ENCODE results near the gene PIP5K1C. TPM values are rescaled to one million over a fixed set of nuclear protein-coding genes. Genes with fewer than 3 reads are reported as not detected.
"Not testable (repeated sequence)": the region's sequence is repeated elsewhere in the genome, so short reads cannot be mapped to it uniquely, and the experiment has no call there.

The PIP5K1C gene
- total RNA-seq, 1 donor from 2014 or later, result 40.1 TPM

DNA sequence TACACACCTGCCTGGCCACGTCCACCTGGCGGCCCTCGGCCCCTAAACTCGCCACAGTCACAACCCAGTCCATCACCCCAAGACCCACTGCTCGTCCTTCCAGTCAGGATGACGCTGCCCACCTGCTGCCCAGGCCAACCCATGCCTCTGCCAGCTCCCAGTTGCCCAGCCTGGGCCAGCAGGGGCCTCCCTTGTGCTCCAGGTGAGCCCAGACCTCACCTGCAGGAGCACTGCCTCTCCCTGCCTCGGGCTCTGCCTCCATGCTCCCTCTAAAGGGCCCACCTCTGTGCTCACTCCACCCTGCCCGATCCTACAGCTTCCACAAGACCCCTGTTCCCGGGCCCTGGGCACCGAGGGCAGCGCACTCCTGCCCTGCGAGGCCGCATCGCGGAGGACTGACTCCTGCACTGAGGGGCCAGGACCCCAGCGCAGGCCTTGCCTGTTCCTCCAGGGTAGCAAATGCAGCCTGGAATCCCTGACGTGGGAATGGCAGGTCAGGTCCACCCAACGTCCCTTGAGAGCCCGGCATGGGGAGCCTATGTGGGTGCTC, 65.7 kb downstream of the PIP5K1C start:
- Mint-ChIP-seq H3K36me3 (ENCODE audit: low read depth) (no peaks in the 10 kb centered on the region), H3K4me3 (no peak overlapping the region), H3K27ac (ENCODE audit: unreplicated experiment) (no peak overlapping the region)

DNA sequence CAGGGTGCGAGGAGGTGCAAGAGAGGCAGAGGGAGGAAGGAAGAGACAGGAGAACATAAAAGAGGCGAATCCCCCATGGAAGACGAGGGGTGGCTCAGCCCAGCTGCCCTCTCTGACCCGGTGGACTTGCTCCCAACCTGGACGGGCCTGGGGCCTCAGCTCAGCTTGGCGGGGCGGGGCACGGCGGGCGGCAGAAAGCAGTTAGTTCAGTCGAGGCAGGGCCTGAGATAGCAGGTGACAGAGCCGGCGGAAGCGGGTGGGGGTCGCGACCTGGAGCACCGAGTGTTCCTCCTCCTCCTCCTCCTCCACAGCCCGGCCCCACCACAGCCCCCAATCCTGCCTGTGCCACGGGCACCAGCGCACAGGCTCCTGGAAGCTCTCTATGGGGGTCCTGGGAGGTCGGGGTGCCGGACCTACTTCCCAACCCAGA, 66.7 kb downstream of the PIP5K1C start:
- TF ChIP-seq, protein P1, sequence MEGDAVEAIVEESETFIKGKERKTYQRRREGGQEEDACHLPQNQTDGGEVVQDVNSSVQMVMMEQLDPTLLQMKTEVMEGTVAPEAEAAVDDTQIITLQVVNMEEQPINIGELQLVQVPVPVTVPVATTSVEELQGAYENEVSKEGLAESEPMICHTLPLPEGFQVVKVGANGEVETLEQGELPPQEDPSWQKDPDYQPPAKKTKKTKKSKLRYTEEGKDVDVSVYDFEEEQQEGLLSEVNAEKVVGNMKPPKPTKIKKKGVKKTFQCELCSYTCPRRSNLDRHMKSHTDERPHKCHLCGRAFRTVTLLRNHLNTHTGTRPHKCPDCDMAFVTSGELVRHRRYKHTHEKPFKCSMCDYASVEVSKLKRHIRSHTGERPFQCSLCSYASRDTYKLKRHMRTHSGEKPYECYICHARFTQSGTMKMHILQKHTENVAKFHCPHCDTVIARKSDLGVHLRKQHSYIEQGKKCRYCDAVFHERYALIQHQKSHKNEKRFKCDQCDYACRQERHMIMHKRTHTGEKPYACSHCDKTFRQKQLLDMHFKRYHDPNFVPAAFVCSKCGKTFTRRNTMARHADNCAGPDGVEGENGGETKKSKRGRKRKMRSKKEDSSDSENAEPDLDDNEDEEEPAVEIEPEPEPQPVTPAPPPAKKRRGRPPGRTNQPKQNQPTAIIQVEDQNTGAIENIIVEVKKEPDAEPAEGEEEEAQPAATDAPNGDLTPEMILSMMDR (conservative IDR thresholded peaks at IDR 0.05), result no peak
- H3K27me3 Mint-ChIP-seq (ENCODE audit: low read depth), result no peaks in the 10 kb centered on the region
- no peaks in the 10 kb centered on the region for H3K36me3 Mint-ChIP-seq (ENCODE audit: low read depth)
- no peaks in the 10 kb centered on the region for H3K9me3 Mint-ChIP-seq
- H3K27ac Mint-ChIP-seq (ENCODE audit: unreplicated experiment), result no peak overlapping the region
- H3K4me1 Mint-ChIP-seq, result no peaks in the 10 kb centered on the region
- DNase-seq (ENCODE audit: low read depth, low spot score), result no peak
- H3K4me3 Mint-ChIP-seq, result no peak overlapping the region

More for the DNA sequence above, 65.7 kb downstream of the PIP5K1C start:
- TF ChIP-seq, protein P1 (conservative IDR thresholded peaks at IDR 0.05), result no peak
- no peak for DNase-seq (ENCODE audit: low read depth, low spot score)
- Mint-ChIP-seq H3K4me1 (no peaks in the 10 kb centered on the region), H3K9me3 (no peaks in the 10 kb centered on the region), H3K27me3 (ENCODE audit: low read depth) (no peaks in the 10 kb centered on the region)

DNA sequence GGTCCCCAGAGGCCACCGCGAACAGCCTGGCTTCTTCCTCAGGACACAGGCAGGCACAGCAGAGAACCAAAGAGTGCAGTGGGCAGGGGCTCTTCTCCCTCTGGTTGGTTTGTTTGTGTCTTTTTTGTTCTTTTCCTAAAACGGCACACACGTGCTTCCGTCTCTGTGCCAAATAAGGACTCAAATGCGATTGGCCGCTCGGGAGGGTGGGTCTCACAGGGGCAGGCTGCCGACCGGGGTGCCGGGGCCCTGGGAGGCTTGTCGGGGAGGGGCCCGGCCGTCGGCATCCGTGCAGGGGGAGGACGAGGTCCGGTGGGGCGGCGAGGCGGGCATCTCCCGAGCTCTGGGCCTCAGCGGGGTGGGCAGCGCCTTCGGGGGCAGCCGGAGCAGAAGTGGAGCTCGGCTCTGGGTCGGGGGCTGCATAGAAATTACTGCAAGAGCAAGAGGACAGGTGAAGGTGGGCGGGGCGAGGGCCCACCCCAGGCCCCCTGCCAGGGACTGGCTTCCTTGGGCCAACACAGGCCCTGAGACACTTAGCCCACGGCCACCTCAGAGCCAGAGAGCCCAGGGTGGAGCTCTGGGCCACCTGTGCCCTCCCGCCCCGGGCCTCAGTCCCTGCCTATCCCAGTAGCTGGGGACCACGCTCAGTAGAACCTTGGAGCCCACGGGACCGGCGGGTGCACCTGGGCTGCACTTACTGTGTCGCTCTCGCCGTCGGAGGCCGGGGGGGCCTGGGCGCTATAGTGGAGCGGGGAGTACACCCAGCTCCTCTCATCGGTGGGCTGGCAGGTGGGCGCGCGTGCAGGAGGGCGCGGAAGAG, 67.3 kb downstream of the PIP5K1C start:
- Mint-ChIP-seq H3K36me3 (ENCODE audit: low read depth) (no peaks in the 10 kb centered on the region), H3K4me3 (no peak overlapping the region), H3K9me3 (no peaks in the 10 kb centered on the region), H3K4me1 (no peaks in the 10 kb centered on the region), H3K27ac (ENCODE audit: unreplicated experiment) (no peak overlapping the region), H3K27me3 (ENCODE audit: low read depth) (no peaks in the 10 kb centered on the region)
- TF ChIP-seq, protein P1 (conservative IDR thresholded peaks at IDR 0.05), result no peak
- no peak for DNase-seq (ENCODE audit: low read depth, low spot score)

DNA sequence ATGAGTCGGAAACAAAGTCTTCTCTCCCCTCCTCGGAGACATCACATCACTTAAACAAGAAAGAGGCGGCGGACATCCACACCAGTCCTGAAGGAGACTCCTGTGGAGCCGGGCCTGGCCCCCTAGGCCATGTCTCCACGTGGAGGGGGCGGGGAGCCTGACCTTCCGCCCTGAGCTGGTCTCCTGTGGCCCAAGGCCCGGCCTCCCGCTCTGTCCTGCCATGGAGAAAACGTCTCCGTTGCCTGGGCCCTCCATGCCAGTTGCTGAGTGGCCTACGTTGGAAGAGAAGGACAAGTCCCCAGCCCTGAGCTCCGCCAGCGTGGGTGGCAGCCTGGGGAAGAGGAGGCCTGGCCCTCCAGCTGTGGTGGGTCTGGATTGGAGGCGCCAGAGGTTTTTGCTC, 68.2 kb downstream of the PIP5K1C start:
- Mint-ChIP-seq H3K9me3 (no peaks in the 10 kb centered on the region), H3K27me3 (ENCODE audit: low read depth) (no peaks in the 10 kb centered on the region), H3K27ac (ENCODE audit: unreplicated experiment) (no peak overlapping the region), H3K4me1 (peaks cover under 1% of the 10 kb centered on the region), H3K4me3 (no peak overlapping the region), H3K36me3 (ENCODE audit: low read depth) (no peaks in the 10 kb centered on the region)
- TF ChIP-seq, protein P1 (conservative IDR thresholded peaks at IDR 0.05), result no peak
- DNase-seq (ENCODE audit: low read depth, low spot score), result no peak

DNA sequence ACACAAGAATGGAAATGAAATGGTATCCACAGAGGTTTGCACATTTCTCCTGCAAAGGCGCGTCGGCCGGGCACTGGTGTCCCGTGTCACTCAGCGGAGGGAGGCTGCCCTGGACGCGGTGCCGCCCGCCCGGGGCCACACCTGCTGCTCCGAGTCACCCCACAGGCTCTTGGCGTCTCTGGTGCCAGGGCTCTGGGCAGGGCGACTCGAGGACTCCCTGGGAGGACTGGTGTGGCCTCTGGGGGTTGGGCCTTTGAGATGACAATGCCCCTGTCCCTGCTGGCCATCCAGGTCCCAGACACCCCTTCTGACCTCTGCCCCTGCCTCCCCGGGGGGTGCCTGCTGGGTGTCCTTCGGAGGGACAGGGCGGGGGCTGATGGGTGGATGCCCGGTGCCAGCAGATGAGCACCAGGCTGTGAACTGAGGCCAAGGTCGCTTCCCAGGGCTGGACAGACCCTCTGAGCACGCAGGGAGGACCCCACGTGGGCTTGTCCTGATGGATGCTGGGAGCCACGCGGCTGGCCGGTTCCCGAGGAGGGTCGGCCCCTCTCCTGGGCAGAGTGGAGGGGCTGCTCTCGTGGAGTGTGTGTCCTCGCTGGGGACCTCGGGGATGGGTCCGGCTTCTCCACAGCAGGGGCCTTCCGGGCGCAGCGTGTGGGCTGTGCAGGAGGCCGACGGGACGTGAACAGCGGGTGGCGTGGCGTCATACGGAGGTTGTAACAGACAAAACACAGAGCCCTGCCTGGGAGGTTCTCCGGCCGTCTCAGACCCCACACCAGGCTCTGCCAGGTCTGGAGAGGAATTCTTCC, 69.0 kb downstream of the PIP5K1C start:
- TF ChIP-seq, protein P1 (conservative IDR thresholded peaks at IDR 0.05), result no peak
- Mint-ChIP-seq H3K27me3 (ENCODE audit: low read depth) (no peaks in the 10 kb centered on the region), H3K36me3 (ENCODE audit: low read depth) (no peaks in the 10 kb centered on the region), H3K4me3 (no peak overlapping the region), H3K4me1 (peaks cover 9% of the 10 kb centered on the region), H3K9me3 (no peaks in the 10 kb centered on the region), H3K27ac (ENCODE audit: unreplicated experiment) (no peak overlapping the region)
- no peak for DNase-seq (ENCODE audit: low read depth, low spot score)

DNA sequence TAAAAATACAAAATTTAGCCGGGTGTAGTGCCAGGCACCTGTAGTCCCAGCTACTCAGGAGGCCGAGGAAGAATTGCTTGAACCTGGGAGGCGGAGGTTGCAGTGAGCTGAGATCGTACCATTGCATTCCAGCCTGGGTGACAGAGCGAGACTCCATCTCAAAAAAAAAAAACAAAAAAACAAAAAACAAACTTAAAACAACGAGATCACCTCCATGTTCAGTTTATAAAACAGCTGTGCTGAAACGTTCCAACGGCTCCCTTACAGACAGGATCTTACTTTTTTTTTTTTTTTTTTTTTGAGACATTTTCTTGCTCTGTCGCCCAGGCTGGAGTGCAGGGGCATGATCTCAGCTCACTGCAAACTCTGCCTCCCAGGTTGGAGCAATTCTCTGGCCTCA, 71.5 kb downstream of the PIP5K1C start:
- H3K27me3 Mint-ChIP-seq (ENCODE audit: low read depth); H3K4me3 Mint-ChIP-seq; DNase-seq (ENCODE audit: low read depth, low spot score); H3K36me3 Mint-ChIP-seq (ENCODE audit: low read depth); H3K9me3 Mint-ChIP-seq; H3K27ac Mint-ChIP-seq (ENCODE audit: unreplicated experiment): not testable (repeated sequence)
- peaks cover 24% of the 10 kb centered on the region for H3K4me1 Mint-ChIP-seq

Measured in neural crest cell (in vitro differentiated cells).